SKM-1 treated with dmso at 0.1 percent for 144 hours (cell line): ENCODE measurements around the gene FEM1A.
"Not testable (repeated sequence)": the region's sequence is repeated elsewhere in the genome, so short reads cannot be mapped to it uniquely, and the experiment has no call there.

Source experiments
- DNase-seq: peaks from one replicate; lab custom pipeline; 2025; ENCODE audit not compliant: unreplicated experiment; lab: John Stamatoyannopoulos, UW

FEM1A gene

DNA sequence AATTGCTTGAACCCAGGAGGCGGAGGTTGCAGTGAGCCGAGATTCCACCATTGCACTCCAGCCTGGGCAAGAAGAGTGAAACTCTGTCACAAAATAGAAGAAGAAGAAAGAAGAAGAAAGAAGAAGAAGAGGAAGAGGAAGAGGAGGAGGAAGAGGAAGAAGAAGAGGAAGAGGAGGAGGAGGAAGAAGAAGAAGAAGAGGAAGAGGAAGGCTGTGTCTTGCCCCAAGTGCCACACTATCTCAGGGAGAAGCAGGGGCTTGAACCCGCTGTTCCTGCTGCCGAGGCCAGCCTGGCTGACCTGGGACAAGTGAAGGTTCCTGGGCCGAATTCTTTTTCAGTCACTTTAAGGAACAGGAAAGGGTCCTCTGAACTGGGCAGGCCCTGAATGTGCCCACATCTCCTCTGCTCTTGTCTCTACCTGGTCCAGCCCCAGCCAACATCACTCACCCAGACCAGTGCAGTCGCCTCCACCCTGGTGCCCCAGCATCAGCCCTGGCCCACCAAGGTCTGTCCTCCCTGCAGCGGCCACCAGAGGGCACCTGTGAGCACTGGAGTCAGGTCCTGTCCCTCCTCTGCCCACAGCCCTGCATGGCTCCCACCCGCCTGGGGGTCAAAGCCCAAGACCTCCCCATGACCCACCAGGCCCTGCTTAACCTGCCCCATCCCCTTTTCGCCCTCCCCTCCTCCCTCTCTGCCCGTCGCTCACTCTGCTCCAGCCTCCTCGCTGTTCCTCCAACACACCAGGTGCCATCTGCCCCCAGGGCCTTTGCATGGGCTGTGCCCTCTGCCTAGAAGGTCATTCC, 20.0 kb downstream of the FEM1A start:
- DNase-seq: peak; percentile 69

DNA sequence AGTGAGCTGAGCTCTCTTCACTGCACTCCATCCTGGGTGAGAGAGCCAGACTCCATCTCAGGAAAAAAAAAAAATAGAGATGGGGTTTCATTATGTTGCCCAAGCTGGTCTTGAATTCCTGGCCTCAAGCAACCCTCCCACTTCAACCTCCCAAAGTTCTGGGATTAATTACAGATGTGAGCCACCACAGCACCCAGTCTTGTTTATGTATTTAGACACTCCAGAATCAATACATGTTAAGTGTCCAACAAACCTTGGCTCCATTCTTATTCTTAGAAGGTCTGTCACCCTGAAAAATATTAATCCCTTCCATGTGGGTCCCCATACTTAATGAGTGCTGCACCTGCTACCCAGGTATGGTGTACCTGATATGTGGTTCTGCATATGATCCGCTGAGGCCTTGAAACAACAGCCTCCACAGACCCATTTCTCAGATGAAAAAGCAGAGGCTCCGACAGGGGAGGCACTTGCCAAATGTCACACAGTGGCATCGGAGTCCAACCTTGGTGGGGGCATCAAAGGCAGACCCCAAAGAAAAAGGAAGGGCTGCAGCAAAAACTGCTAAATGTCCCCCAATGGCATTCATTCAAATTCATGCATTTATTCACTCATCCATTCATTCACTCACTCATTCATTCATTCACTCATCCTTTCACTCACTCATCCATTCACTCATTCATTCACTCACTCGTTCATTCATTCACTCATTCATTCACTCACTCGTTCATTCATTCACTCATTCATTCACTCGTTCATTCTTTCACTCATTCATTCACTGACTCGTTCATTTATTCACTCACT, 23.3 kb downstream of the FEM1A start:
- DNase-seq: no peak

DNA sequence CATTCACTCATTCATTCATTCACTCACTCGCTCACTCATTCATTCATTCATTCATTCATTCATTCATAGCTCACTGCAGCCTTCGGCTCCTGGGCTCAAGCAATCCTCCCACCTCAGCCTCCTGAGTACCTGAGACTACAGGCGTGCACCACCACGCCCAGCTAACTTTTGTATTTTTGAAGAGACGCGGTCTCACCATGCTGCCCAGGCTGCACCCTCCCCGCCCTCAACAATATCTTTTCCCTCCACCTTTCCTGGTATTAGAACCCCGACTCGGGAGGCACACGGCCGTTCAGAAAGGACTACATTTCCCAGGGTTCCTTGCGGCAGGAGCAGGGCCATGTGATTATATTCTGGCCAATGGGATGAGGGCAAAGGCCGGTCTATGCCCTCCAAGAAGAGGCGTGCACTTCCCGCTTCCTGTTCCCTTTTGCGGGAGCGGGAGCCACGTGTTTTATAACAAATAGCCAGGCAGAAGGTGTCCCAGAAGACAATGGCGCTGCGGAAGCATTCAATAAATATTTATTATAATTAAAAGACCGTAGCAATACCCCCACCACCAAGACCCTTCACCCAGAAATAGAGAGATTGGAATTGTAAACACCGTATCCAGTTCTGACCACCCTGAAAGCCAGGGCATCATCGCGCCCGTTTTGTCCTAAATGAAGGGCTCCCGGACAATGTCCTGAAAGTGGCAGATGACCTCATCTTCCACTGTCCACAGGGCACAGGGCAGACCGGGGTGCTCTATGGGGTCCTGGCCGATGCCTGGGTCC, 24.1 kb downstream of the FEM1A start:
- peak; percentile 95 for DNase-seq

GRCh38 chr19:4816202-4816949, 24.8 kb downstream of the FEM1A start:
- DNase-seq: no peak

DNA sequence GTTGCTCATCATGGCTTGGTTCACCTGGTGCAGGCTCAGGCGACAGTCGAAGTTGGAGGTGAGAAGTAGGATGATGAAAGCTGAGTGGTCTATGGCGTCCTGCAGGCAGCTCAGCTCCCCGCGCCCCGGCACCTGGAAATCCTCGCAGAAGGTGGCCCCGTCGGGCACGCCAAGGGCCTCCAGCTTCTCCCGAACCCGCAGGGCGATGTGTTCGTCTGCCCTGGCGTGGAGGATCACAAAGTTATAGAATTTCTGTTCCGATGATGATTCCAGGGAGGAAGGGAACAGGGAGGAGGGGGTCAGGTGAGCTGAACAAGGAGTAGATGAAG, 25.4 kb downstream of the FEM1A start:
- no peak for DNase-seq

DNA sequence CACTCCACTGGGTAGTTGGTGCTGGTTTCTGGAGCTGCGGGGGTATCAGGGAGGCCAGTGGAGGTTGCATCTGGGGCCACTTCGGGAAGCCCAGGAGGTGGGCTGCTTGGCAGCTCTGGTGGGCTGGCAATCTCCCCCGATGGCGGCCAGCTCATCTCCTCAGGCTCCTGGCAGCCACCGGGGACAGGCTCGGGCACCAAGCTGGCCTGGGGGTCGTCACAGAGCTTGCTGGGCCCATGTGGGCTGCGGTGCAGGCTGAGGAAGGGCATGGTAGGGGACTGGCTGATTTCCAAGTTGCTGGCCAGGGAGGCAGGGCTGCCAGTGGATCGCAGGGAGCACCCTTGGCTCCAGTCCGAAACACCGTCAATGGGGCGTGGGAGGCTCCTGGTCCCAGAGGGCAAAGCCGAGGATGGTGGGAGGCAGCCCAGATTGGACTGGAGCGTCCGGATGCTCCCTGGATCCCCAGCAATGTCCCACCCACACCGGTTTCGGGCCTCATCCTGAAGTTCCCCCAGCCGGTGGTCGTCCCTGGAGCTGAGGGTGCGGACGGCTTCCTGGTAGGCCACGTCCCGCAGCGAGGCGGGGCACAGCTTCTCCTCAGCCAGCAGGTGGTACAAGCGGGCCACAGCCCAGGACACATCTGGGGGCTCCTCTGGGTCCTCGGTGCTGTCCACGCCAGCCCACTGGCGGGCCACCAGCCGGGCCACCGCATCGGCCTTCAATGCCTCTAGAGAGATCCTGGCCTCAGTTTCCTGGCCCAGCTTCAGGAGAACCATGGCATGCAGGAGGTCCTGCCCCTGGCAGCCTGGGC, 26.1 kb downstream of the FEM1A start:
- no peak for DNase-seq

DNA sequence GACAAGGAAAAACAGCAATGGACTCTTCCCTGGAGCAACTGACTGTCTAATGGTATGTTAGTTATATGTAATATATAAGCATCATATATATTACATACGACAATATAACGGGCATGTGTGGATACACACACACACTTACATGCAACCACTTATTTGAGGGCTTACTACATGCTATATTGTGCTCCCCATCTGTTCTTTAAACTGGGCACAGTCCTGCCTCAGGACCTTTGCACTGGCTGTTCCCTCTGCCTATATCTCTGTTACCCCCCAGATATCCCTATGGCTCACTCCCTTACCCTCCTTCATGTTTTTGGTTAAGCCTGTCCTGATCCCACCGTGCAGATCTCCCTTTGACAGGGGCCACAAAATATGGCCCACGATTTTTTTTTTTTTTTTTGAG, 29.7 kb downstream of the FEM1A start:
- DNase-seq: no peak

- DNase-seq: not testable (repeated sequence)
Measured at GRCh38 chr19:4822354-4822753, 30.8 kb downstream of the FEM1A start.

- DNase-seq: no peak
Measured at GRCh38 chr19:4823577-4823976, 32.0 kb downstream of the FEM1A start.

DNA sequence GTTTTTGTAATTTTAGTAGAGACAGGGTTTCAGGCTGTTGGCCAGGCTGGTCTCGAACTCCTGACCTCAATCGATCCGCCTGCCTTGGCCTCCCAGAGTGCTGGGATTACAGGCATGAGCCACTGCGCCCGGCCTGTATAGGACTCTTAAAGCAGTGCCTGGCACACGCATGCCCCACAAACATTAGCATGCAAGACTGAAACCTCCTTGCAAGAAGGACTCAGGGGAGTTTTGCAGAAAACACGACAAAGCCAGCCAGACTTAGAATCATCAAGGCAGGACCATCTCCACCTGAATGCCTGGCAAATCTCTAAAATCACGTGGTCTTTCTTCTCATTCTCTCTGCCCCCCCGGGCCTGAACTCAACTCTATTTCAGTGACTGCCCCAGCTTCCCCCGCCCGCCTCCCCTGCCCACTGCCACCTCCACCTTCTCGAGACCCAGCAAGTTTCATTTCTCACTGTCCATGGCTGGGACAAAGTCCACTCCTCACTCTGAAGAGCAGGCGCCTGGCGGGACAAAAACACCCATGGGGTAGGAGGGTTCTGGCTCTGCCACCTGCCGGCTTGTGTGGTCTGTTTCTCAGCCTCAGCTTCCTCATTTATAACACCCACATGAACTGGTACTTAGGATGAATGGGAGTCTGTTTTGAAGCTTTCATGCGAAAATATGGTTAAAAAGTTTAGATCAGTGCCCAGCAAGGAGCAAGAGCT, 37.6 kb downstream of the FEM1A start:
- peak; percentile 39 for DNase-seq

GRCh38 chr19:4830332-4830731, 38.8 kb downstream of the FEM1A start:
- DNase-seq: no peak

- DNase-seq: no peak
Measured at GRCh38 chr19:4830768-4831265, 39.3 kb downstream of the FEM1A start.

- no peak for DNase-seq
Measured at GRCh38 chr19:4831304-4831978, 39.9 kb downstream of the FEM1A start, which contains the start of gene TICAM1. TICAM1 (minus strand) TSS chr19:4831712; CDS start chr19:4818377, 13,335 bp downstream.

GRCh38 chr19:4831979-4832340, 40.4 kb downstream of the FEM1A start:
- DNase-seq: not testable (repeated sequence)

- DNase-seq: no peak
Measured at GRCh38 chr19:4832776-4833175, 41.2 kb downstream of the FEM1A start.

GRCh38 chr19:4839192-4839591, 47.7 kb downstream of the FEM1A start:
- no peak for DNase-seq

GRCh38 chr19:4843647-4843965, 52.1 kb downstream of the FEM1A start:
- no peak for DNase-seq

DNA sequence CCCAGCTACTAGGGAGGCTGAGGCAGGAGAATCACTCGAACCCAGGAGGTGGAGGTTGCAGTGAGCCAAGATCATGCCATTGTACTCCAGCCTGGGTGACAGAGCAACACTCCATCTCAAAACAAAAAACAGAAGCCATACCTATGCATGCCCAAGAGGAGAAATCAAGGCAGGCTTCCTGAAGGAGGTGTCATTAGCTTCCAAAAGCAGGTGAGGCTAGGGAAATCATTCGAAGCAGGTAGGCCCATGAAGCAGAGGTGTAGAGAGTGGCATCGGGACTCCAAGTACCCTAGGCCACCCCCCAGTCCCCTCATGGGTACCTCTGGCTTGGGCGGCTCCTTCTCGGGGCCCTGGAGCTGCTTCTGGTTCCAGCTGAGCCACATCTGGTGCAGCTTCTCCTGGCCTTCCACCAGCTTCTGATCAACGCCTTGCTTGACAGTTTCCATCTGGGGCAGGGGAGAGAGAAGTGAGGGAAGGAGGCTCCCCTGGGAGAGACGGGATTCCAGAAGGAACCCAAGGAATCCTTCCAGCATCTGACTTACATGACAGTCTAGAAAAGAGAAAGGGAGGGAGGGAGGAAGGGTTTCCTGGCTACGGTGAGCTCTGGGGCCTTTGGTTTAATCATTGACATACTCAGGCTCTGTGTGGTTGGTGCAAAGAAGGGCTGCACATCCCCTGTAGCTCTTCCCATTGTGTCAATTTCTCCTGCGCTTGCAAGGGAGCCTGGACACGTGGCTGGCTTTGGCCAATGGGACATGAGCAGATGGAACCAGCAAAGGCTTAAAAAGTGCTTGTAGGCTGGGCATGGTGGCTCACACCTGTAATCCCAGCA, 53.0 kb downstream of the FEM1A start:
- no peak for DNase-seq
